Ovary (tissue), 9 donors: ENCODE data around the gene ALKBH5. TPM values are rescaled to one million over a fixed set of nuclear protein-coding genes. Genes with fewer than 3 reads are reported as not detected.

Experiments
- DNase-seq, 5 donors: peaks; one replicate each; pipeline ENCODE4 v3.0.0-alpha.2; 2019 to 2020
- H3K27ac ChIP-seq, 2 donors: fragments of 200-600 bp; one replicate each; pipeline versions ENCODE4 v1.5.1 to v1.8.0; 2019 to 2022
- H3K27me3 ChIP-seq: fragments of 200-600 bp; one replicate; pipeline ENCODE4 v1.8.0; 2022
- H3K36me3 ChIP-seq: fragments of 200-600 bp; sonication (generic); one replicate; pipeline ENCODE4 v1.5.1; 2019
- H3K4me1 ChIP-seq: one replicate; pipeline ENCODE4 v1.8.1; 2013; ENCODE audit warnings: mild to moderate bottlenecking, moderate library complexity; ENCODE audit not compliant: insufficient read depth
- H3K4me3 ChIP-seq: fragments of 200-600 bp; sonication (generic); one replicate; pipeline ENCODE4 v1.5.1; 2017
- H3K9me3 ChIP-seq, 2 donors: fragments of 200-600 bp in 1 of 2; sonication (generic) in 1 of 2; one replicate each; pipeline versions ENCODE4 v1.5.1 to v1.8.1; 2013 to 2019; ENCODE audit warnings: mild to moderate bottlenecking in 1 of 2, moderate library complexity in 1 of 2
- EP300 ChIP-seq: sonication (generic); formaldehyde crosslinking; IDR thresholded peaks from one replicate; pipeline ENCODE4 v1.6.1; 2017; ENCODE audit warnings: antibody characterized with exemption
- POLR2A ChIP-seq: fragments of 450-650 bp; IDR thresholded peaks from one replicate; pipeline ENCODE4 v1.6.1; 2017; ENCODE audit warnings: antibody characterized with exemption, mild to moderate bottlenecking, moderate library complexity
- WGBS, 3 donors: extraction: QIAGEN DNeasy Blood & Tissue Kit in 1 of 3; methylation state at CpG; one replicate each; pipeline versions ENCODE4 v1.1.5 to v1.1.7; 2013 to 2017; 5-methylcytosine and 5-hydroxymethylcytosine counted together
- intact Hi-C, 4 donors: fragments of 100-400 bp; cut with DNase I; formaldehyde crosslinking; loops; one replicate each; pipeline versions ENCODE4 v1.11.0 to v1.15.1; 2022 to 2023
- polyA plus RNA-seq, 2 donors: library from polyadenylated mRNA; stranded (reverse); fragments of 200-250 nt in 1 of 2; fragments of 350-450 nt in 1 of 2; fragmentation: Illumina TruSeq in 1 of 2; extraction: RNeasy Lipid Tissue Mini Kit (QIAGEN cat#74804) in 1 of 2; gene quantifications; one replicate each; pipeline ENCODE4 v1.2.3, GENCODE V29; 2013 to 2014
- total RNA-seq, 7 donors: library from RNA; depleted of rRNA in 2 of 7; stranded (reverse); fragments of >200 nt in 2 of 7; fragmentation: NEBNext Ultra II Directional in 3 of 7; extraction: Animal tissue kit (Norgen Biotek cat#: 25700) in 3 of 7; gene quantifications; one replicate each; pipeline versions ENCODE4 v1.1.0 to v1.2.4, GENCODE V29; 2016 to 2023
- TF ChIP-seq, protein P1 (sequence below), 3 donors: fragments of 450-650 bp in 2 of 3; fragments of 200-600 bp in 1 of 3; IDR thresholded peaks; one replicate each; pipeline versions ENCODE4 v1.5.1 to v1.8.0; 2016 to 2022; ENCODE audit warnings: antibody characterized with exemption in 3 of 3, mild to moderate bottlenecking in 1 of 3
- donor health status: DM: no; HTN: no; CAD: no; lungs with moderate emphysema.
- donor health status: DM: no; HTN: no; CAD: no.
- donor health status: Bipolar disorder and iron deficiency.
- donor health status: DM: yes; HTN: yes; CAD: no.
- donor health status: DM: no; HTN: no; CAD: no.
- donor health status: DM: yes; HTN: yes; CAD: no.

The ALKBH5 gene
- total and polyA plus RNA-seq, 9 donors, result 39.6 to 137 (median 102) TPM

DNA sequence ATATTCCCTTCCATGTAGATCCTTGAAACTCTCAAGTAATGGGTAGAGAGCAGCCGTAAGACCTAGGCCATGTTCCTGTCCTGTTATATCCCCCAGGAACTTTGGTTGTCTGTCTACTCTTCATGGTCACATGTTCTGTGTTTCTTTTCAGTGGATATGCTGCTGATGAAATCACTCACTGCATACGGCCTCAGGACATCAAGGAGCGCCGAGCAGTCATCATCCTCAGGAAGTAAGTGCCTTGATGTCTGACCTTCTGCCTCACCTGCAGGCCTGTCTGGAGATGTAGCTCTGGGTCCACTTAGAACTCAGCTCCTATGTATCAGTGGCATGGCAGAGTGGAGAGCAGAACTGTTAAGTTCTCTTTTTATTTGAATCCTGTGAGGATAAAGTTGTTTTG is 11.2 kb downstream of the ALKBH5 start:
- 79 to 83% (median 82%) methylated on average over 4 of the region's 4 CpGs for WGBS, 3 donors
- TF ChIP-seq POLR2A (no peak), EP300 (no peak)
- TF ChIP-seq, protein P1, sequence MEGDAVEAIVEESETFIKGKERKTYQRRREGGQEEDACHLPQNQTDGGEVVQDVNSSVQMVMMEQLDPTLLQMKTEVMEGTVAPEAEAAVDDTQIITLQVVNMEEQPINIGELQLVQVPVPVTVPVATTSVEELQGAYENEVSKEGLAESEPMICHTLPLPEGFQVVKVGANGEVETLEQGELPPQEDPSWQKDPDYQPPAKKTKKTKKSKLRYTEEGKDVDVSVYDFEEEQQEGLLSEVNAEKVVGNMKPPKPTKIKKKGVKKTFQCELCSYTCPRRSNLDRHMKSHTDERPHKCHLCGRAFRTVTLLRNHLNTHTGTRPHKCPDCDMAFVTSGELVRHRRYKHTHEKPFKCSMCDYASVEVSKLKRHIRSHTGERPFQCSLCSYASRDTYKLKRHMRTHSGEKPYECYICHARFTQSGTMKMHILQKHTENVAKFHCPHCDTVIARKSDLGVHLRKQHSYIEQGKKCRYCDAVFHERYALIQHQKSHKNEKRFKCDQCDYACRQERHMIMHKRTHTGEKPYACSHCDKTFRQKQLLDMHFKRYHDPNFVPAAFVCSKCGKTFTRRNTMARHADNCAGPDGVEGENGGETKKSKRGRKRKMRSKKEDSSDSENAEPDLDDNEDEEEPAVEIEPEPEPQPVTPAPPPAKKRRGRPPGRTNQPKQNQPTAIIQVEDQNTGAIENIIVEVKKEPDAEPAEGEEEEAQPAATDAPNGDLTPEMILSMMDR (IDR thresholded peaks at IDR 0.05), result no peak
- H3K4me1 ChIP-seq, result peaks cover 17% of the 10 kb centered on the region

DNA sequence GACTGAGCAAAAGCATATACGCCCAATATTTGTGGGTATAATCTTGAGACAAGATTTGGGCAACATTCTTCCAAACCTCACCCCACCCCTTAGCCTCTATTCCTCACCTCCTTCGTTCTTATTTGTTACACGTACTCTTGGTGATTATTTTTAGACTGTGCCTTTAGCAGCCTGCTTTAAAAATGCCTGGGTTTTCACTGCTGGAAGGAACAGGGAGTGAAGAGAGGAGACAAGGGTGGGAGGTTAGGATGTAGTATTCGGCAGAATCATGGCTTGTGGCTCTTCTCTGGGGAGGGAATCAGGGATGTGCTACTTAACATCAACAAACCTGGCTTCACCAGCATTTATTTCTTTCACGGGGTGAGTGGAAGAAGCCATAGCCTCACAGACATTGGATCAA is 11.6 kb downstream of the ALKBH5 start:
- no peaks in the 10 kb centered on the region for H3K27me3 ChIP-seq
- 57 to 73% (median 69%) methylated on average over 5 of the region's 5 CpGs for WGBS, 3 donors
- H3K4me1 ChIP-seq, result peaks cover 13% of the 10 kb centered on the region
- TF ChIP-seq, protein P1 (IDR thresholded peaks at IDR 0.05), result no peak
- TF ChIP-seq EP300 (no peak), POLR2A (no peak)
- no peaks in the 10 kb centered on the region for H3K9me3 ChIP-seq
- H3K36me3 ChIP-seq, result no peaks in the 10 kb centered on the region
- no peak for DNase-seq
- no peak overlapping the region for H3K27ac ChIP-seq
- H3K4me3 ChIP-seq, result no peak overlapping the region
- intact Hi-C loops, result no loop called here

More for the DNA sequence above, 11.2 kb downstream of the ALKBH5 start:
- no peak for DNase-seq
- no peaks in the 10 kb centered on the region for H3K27me3 ChIP-seq
- intact Hi-C loops, result no loop called here
- no peak overlapping the region for H3K4me3 ChIP-seq
- H3K9me3 ChIP-seq, result no peaks in the 10 kb centered on the region
- H3K27ac ChIP-seq, result no peak overlapping the region
- no peaks in the 10 kb centered on the region for H3K36me3 ChIP-seq

DNA sequence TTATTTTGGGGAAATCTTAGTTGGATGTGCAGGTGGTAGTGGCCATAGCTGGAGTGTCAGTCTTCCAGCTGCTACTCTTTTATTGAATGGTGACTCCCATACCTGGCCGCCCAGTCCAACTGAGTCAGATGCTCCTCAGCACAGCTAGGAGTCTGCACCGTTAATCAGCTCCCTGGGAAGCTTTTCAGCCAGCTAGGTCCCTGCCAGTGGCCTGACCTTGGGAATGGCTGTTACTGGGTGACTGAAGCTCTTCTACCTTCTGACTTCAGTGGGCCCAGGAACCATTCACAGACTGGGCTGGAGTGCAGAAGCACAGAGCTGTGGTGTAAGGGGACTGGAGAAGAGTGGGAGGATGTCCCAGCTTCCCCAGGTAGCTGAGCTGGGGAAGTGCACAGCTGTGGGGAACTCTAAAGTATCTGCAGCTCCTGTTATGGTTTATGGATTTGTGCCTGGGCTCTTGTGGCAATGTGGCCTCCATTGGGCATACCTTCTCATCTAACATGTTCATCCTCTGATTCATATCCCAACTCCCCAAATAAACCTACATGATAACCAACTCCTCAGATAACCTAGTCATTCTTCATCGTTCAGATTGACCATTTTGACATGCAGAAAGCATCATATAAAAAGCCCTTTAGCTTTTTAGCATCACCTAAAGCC is 14.0 kb downstream of the ALKBH5 start:
- TF ChIP-seq EP300 (no peak), POLR2A (no peak)
- TF ChIP-seq, protein P1 (IDR thresholded peaks at IDR 0.05), result no peak
- peaks cover 11% of the 10 kb centered on the region for H3K4me1 ChIP-seq
- H3K4me3 ChIP-seq, result no peak overlapping the region
- no peaks in the 10 kb centered on the region for H3K9me3 ChIP-seq
- intact Hi-C loops, result no loop called here
- no peak overlapping the region for H3K27ac ChIP-seq
- 61 to 79% (median 67%) methylated on average over 3 of the region's 3 CpGs for WGBS, 3 donors
- no peak for DNase-seq
- no peaks in the 10 kb centered on the region for H3K27me3 ChIP-seq
- no peaks in the 10 kb centered on the region for H3K36me3 ChIP-seq

DNA sequence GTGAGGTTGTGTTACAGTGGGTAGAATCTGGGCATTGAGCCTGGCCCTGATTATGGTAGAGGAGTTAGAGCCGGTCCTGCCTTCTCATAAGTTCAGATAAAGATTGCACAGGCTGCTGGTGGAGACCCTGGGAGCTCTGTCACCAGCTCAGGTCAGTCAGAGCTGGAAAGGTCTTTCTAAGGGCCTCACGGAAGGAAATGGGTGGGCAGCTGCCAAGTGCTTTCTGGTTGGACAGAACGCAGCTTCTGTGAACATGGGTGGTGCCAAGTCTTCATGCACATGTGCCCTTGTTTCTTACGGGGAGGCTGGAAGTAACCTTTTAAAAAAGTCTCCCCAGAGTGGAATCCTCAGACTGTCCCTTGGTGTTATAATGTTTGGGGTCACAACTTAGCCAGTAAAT is 14.9 kb downstream of the ALKBH5 start:
- H3K27ac ChIP-seq, result no peak overlapping the region
- no peak for DNase-seq
- H3K4me1 ChIP-seq, result peaks cover 11% of the 10 kb centered on the region
- H3K36me3 ChIP-seq, result no peaks in the 10 kb centered on the region
- no peaks in the 10 kb centered on the region for H3K9me3 ChIP-seq
- intact Hi-C loops, result no loop called here
- H3K4me3 ChIP-seq, result no peak overlapping the region
- H3K27me3 ChIP-seq, result no peaks in the 10 kb centered on the region
- TF ChIP-seq POLR2A (no peak), EP300 (no peak)
- TF ChIP-seq, protein P1 (IDR thresholded peaks at IDR 0.05), result no peak
- WGBS, 3 donors, result 24 to 50% (median 26%) methylated on average over 4 of the region's 4 CpGs
